NCI-H2107 treated with DMSO at 0.1 percent for 48 hours (cell line): ENCODE results near the gene PELI2.

ENCODE experiments used
- DNase-seq: peaks from one replicate; lab custom pipeline; 2025; ENCODE audit not compliant: unreplicated experiment; lab: John Stamatoyannopoulos, UW

Gene PELI2

GRCh38 chr14:56119201-56119981 is 1.2 kb downstream of the PELI2 start:
- DNase-seq, result peak; percentile 54

GRCh38 chr14:56120091-56120691 is 2.0 kb downstream of the PELI2 start:
- peak; percentile 76 for DNase-seq

- no peak for DNase-seq
Observed at GRCh38 chr14:56121816-56122215, 3.6 kb downstream of the PELI2 start.

- no peak for DNase-seq
Observed at GRCh38 chr14:56122301-56122700, 4.1 kb downstream of the PELI2 start.

GRCh38 chr14:56124327-56124726 is 6.1 kb downstream of the PELI2 start:
- DNase-seq, result no peak

GRCh38 chr14:56125772-56126636 is 7.8 kb downstream of the PELI2 start:
- DNase-seq, result peak; percentile 43

- DNase-seq, result no peak
Observed at GRCh38 chr14:56126637-56126913, 8.4 kb downstream of the PELI2 start.

GRCh38 chr14:56127156-56127555 is 8.9 kb downstream of the PELI2 start:
- DNase-seq, result no peak

- DNase-seq, result no peak
Observed at GRCh38 chr14:56129092-56129491, 10.9 kb downstream of the PELI2 start.

- no peak for DNase-seq
Observed at GRCh38 chr14:56129933-56130332, 11.7 kb downstream of the PELI2 start.

- DNase-seq, result peak; percentile 95
Observed at GRCh38 chr14:56131004-56131864, 13.0 kb downstream of the PELI2 start.

- peak; percentile 33 for DNase-seq
Observed at GRCh38 chr14:56131865-56132833, 13.9 kb downstream of the PELI2 start.

- peak; percentile 66 for DNase-seq
Observed at GRCh38 chr14:56133547-56133946, 15.3 kb downstream of the PELI2 start.

- DNase-seq, result peak; percentile 52
Observed at GRCh38 chr14:56135001-56135400, 16.8 kb downstream of the PELI2 start.

- no peak for DNase-seq
Observed at GRCh38 chr14:56135668-56136067, 17.5 kb downstream of the PELI2 start.

GRCh38 chr14:56136571-56137452 is 18.6 kb downstream of the PELI2 start:
- no peak for DNase-seq

- DNase-seq, result no peak
Observed at GRCh38 chr14:56137453-56137807, 19.2 kb downstream of the PELI2 start.

- no peak for DNase-seq
Observed at GRCh38 chr14:56137849-56138248, 19.6 kb downstream of the PELI2 start.

- no peak for DNase-seq
Observed at GRCh38 chr14:56138928-56139327, 20.7 kb downstream of the PELI2 start.
